COLO668 (cell line): Measurements from ENCODE around the gene VEGFA.

Experiments
- DNase-seq: peaks from one replicate; lab custom pipeline; 2025; ENCODE audit not compliant: unreplicated experiment; lab: John Stamatoyannopoulos, UW

The VEGFA gene

GRCh38 chr6:43738877-43739641 is 31.0 kb upstream of the VEGFA start:
- DNase-seq, result no peak

GRCh38 chr6:43739642-43740091 is 30.3 kb upstream of the VEGFA start:
- DNase-seq, result no peak

- no peak for DNase-seq
Observed at GRCh38 chr6:43740321-43740960, 29.6 kb upstream of the VEGFA start.

- no peak for DNase-seq
Observed at GRCh38 chr6:43740961-43741764, 28.8 kb upstream of the VEGFA start.

GRCh38 chr6:43741829-43742228 is 28.2 kb upstream of the VEGFA start:
- DNase-seq, result no peak

GRCh38 chr6:43742285-43742684 is 27.7 kb upstream of the VEGFA start:
- DNase-seq, result no peak

- DNase-seq, result no peak
Observed at GRCh38 chr6:43742931-43743632, 26.9 kb upstream of the VEGFA start.

GRCh38 chr6:43743682-43744381 is 26.2 kb upstream of the VEGFA start:
- DNase-seq, result no peak

GRCh38 chr6:43744491-43744890 is 25.5 kb upstream of the VEGFA start:
- DNase-seq, result no peak

GRCh38 chr6:43744931-43745727 is 24.9 kb upstream of the VEGFA start:
- DNase-seq, result no peak

GRCh38 chr6:43746071-43746470 is 23.9 kb upstream of the VEGFA start:
- DNase-seq, result no peak

- DNase-seq, result no peak
Observed at GRCh38 chr6:43746613-43747102, 23.4 kb upstream of the VEGFA start.

GRCh38 chr6:43747784-43748183 is 22.2 kb upstream of the VEGFA start:
- DNase-seq, result no peak

- DNase-seq, result no peak
Observed at GRCh38 chr6:43748765-43749164, 21.2 kb upstream of the VEGFA start.

- no peak for DNase-seq
Observed at GRCh38 chr6:43749461-43749860, 20.6 kb upstream of the VEGFA start.

GRCh38 chr6:43750622-43751021 is 19.4 kb upstream of the VEGFA start:
- DNase-seq, result no peak

GRCh38 chr6:43753570-43754183 is 16.3 kb upstream of the VEGFA start:
- DNase-seq, result no peak

- DNase-seq, result no peak
Observed at GRCh38 chr6:43757966-43758616, 11.9 kb upstream of the VEGFA start.

GRCh38 chr6:43758617-43759050 is 11.4 kb upstream of the VEGFA start:
- peak; percentile 22 for DNase-seq
